Loucy (cell line): ENCODE results near the gene MYD88.
A peak's percentile ranks its signal among the peaks of the same experiment; 100 is the strongest.
"Not testable (repeated sequence)": the region's sequence is repeated elsewhere in the genome, so short reads cannot be mapped to it uniquely, and the experiment has no call there.

Source experiments
- H2AFZ ChIP-seq: fragments of 200-600 bp; sonication (generic); 2 replicates; pipeline ENCODE4 v1.6.0; 2016; ENCODE audit warnings: antibody characterized with exemption, mild to moderate bottlenecking, low read length, moderate library complexity
- H3F3A ChIP-seq: fragments of 200-600 bp; 2 replicates; pipeline ENCODE4 v1.6.0; 2016; ENCODE audit warnings: antibody characterized with exemption, low read depth, mild to moderate bottlenecking
- H3K27me3 ChIP-seq: fragments of 200-600 bp; sonication (generic); 2 replicates; pipeline ENCODE4 v1.6.1; 2014; ENCODE audit warnings: low read length, mild to moderate bottlenecking; ENCODE audit not compliant: insufficient read depth, poor library complexity, severe bottlenecking
- H3K36me3 ChIP-seq: fragments of 200-600 bp; sonication (generic); 2 replicates; pipeline ENCODE4 v1.6.1; 2016; ENCODE audit warnings: low read length; ENCODE audit not compliant: insufficient read depth
- H3K4me1 ChIP-seq: fragments of 200-600 bp; sonication (generic); 2 replicates; pipeline ENCODE4 v1.5.1; 2014; ENCODE audit warnings: low read length, mild to moderate bottlenecking; ENCODE audit not compliant: insufficient read depth, poor library complexity, severe bottlenecking
- H3K4me2 ChIP-seq: fragments of 200-600 bp; sonication (generic); 2 replicates; pipeline ENCODE4 v1.6.0; 2014; ENCODE audit warnings: antibody characterized with exemption, low read length, low read depth, mild to moderate bottlenecking; ENCODE audit not compliant: poor library complexity, severe bottlenecking
- H3K4me3 ChIP-seq: fragments of 200-600 bp; sonication (generic); 2 replicates; pipeline ENCODE4 v1.5.1; 2014; ENCODE audit warnings: low read length, mild to moderate bottlenecking, mixed read lengths; ENCODE audit not compliant: poor library complexity, severe bottlenecking
- H3K79me2 ChIP-seq: fragments of 200-600 bp; sonication (generic); 2 replicates; pipeline ENCODE4 v1.6.1; 2014; ENCODE audit warnings: low read length; ENCODE audit not compliant: insufficient read depth
- H3K9ac ChIP-seq: fragments of 200-600 bp; sonication (generic); 2 replicates; pipeline ENCODE4 v1.6.0; 2014; ENCODE audit warnings: mild to moderate bottlenecking, low read depth, low read length, moderate library complexity; ENCODE audit not compliant: poor library complexity, severe bottlenecking
- H3K9me2 ChIP-seq: fragments of 200-600 bp; sonication (generic); replicated peaks from 2 replicates; pipeline ENCODE4 v1.6.1; 2016; ENCODE audit warnings: low read depth, low read length, mixed read lengths
- H3K9me3 ChIP-seq: fragments of 200-600 bp; sonication (generic); 2 replicates; pipeline ENCODE4 v1.6.1; 2014; ENCODE audit warnings: mild to moderate bottlenecking, antibody characterized with exemption, low read length, low read depth; ENCODE audit not compliant: insufficient read depth
- H4K20me1 ChIP-seq: fragments of 200-600 bp; sonication (generic); 2 replicates; pipeline ENCODE4 v1.6.0; 2014; ENCODE audit warnings: antibody characterized with exemption, low read length, mild to moderate bottlenecking; ENCODE audit not compliant: insufficient read depth, poor library complexity, severe bottlenecking
- CTCF ChIP-seq: fragments of 200-600 bp; sonication (generic); conservative IDR thresholded peaks from 2 replicates; pipeline ENCODE4 v1.5.1; 2014; ENCODE audit warnings: mild to moderate bottlenecking, antibody characterized with exemption, low read length
- EZH2phosphoT487 ChIP-seq: fragments of 200-600 bp; IDR thresholded peaks from 2 replicates; pipeline ENCODE4 v1.6.1; 2018; ENCODE audit warnings: antibody characterized with exemption, mild to moderate bottlenecking, moderate library complexity, borderline replicate concordance

Gene MYD88

GRCh38 chr3:38131621-38132369, 6.7 kb upstream of the MYD88 start:
- H3K9ac ChIP-seq = no peak overlapping the region
- H3K4me2 ChIP-seq = peak overlapping the region; percentile 9
- peaks cover 19% of the 10 kb centered on the region for H3K4me1 ChIP-seq
- no peaks in the 10 kb centered on the region for H3K9me2 ChIP-seq
- peak; percentile 79 for TF ChIP-seq CTCF
- TF ChIP-seq EZH2phosphoT487 = no peak
- peaks cover 25% of the 10 kb centered on the region for H4K20me1 ChIP-seq
- H3K27me3 ChIP-seq = no peaks in the 10 kb centered on the region
- H2AFZ ChIP-seq = no peak overlapping the region
- H3K9me3 ChIP-seq = no peaks in the 10 kb centered on the region
- peaks cover 33% of the 10 kb centered on the region for H3K79me2 ChIP-seq
- H3K4me3 ChIP-seq = no peak overlapping the region
- no peaks in the 10 kb centered on the region for H3F3A ChIP-seq
- H3K36me3 ChIP-seq = peaks cover 29% of the 10 kb centered on the region; the same call in 1 of the 2 replicates

- peak overlapping the region; percentile 11 for H3K9ac ChIP-seq
- peaks cover 19% of the 10 kb centered on the region; the same call in 1 of the 2 replicates for H3K36me3 ChIP-seq
- H3K79me2 ChIP-seq = peaks cover 37% of the 10 kb centered on the region
- peaks cover 26% of the 10 kb centered on the region for H4K20me1 ChIP-seq
- no peaks in the 10 kb centered on the region for H3K27me3 ChIP-seq
- TF ChIP-seq EZH2phosphoT487 (no peak), CTCF (no peak)
- H3K4me1 ChIP-seq = peaks cover 28% of the 10 kb centered on the region
- H3K9me2 ChIP-seq = no peaks in the 10 kb centered on the region
- H2AFZ ChIP-seq = no peak overlapping the region
- peak overlapping the region; percentile 9 for H3K4me2 ChIP-seq
- H3K4me3 ChIP-seq = no peak overlapping the region
- H3F3A ChIP-seq = no peaks in the 10 kb centered on the region
- H3K9me3 ChIP-seq = no peaks in the 10 kb centered on the region
These were observed 5.3 kb upstream of the MYD88 start for GRCh38 chr3:38133209-38133556.

GRCh38 chr3:38133557-38134405, 4.7 kb upstream of the MYD88 start:
- peaks cover 29% of the 10 kb centered on the region for H3K4me1 ChIP-seq
- H3K27me3 ChIP-seq = no peaks in the 10 kb centered on the region
- H3K9me3 ChIP-seq = no peaks in the 10 kb centered on the region
- TF ChIP-seq CTCF (no peak), EZH2phosphoT487 (no peak)
- H3F3A ChIP-seq = no peaks in the 10 kb centered on the region
- H3K36me3 ChIP-seq = peaks cover 18% of the 10 kb centered on the region; the same call in 1 of the 2 replicates
- H2AFZ ChIP-seq = no peak overlapping the region
- H3K79me2 ChIP-seq = peaks cover 42% of the 10 kb centered on the region
- no peaks in the 10 kb centered on the region for H3K9me2 ChIP-seq
- peaks cover 26% of the 10 kb centered on the region for H4K20me1 ChIP-seq
- no peak overlapping the region for H3K4me3 ChIP-seq
- peak overlapping the region; percentile 9 for H3K4me2 ChIP-seq
- peak overlapping the region; percentile 11 for H3K9ac ChIP-seq

- peaks cover 29% of the 10 kb centered on the region for H4K20me1 ChIP-seq
- peak overlapping the region; percentile 92 for H3K4me2 ChIP-seq
- H3K27me3 ChIP-seq, H3K36me3 ChIP-seq, H3F3A ChIP-seq, H3K9me3 ChIP-seq, H2AFZ ChIP-seq, H3K9me2 ChIP-seq: not testable (repeated sequence)
- peak overlapping the region; percentile 86 for H3K9ac ChIP-seq
- peak overlapping the region; percentile 81 for H3K4me3 ChIP-seq
- peaks cover 50% of the 10 kb centered on the region for H3K79me2 ChIP-seq
- peaks cover 37% of the 10 kb centered on the region for H3K4me1 ChIP-seq
These were observed 3.8 kb upstream of the MYD88 start for GRCh38 chr3:38134517-38135143.
